Fibroblast of the conjunctiva (primary cell): ENCODE measurements around the gene PIP5K1B.
"Not testable (repeated sequence)": the region's sequence is repeated elsewhere in the genome, so short reads cannot be mapped to it uniquely, and the experiment has no call there.

Source experiments
- DNase-seq: peaks from one replicate; pipeline ENCODE4 v3.0.0-alpha.2; 2010; ENCODE audit warnings: low read depth

Gene PIP5K1B, protein sequence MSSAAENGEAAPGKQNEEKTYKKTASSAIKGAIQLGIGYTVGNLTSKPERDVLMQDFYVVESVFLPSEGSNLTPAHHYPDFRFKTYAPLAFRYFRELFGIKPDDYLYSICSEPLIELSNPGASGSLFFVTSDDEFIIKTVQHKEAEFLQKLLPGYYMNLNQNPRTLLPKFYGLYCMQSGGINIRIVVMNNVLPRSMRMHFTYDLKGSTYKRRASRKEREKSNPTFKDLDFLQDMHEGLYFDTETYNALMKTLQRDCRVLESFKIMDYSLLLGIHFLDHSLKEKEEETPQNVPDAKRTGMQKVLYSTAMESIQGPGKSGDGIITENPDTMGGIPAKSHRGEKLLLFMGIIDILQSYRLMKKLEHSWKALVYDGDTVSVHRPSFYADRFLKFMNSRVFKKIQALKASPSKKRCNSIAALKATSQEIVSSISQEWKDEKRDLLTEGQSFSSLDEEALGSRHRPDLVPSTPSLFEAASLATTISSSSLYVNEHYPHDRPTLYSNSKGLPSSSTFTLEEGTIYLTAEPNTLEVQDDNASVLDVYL

DNA sequence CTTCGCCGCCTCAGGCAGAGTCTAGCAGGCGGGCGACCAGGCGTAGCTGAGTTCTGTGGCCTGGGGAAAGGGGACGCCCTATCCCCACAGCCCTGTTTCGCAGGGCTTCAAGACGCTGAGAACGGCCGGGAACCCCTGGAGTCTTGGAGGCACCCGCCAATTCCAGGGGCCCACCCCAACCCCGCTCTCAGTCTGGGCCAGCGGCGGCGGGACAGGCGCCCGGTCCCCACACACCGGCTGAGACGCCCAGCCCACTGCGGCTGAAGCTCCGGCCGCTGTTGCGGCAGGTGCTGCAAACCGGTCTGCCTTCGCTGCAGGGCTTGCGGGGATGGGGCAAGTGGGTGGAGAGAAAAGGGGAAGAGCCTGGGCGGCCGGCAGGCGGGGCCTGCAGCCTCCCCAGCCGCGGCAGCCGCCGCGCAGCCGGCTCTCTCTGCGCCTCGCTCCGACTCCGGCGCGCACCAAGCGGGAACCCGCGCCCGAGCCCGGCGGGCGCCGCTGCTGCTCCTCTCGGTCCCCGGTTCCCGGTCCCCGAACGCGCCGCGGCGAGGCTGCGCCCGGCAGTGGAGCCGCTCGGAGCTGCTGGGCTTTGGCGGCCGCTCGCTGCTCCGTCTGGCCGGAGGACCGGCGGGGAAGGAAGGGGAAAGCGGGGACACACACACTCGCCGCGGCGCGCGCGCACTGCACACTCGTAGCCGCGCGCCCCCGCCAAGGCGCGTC is at the start of gene PIP5K1B:
Gene PIP5K1B, plus strand, starts transcription at position 427 of the 717 bp plus-strand sequence. CDS start 117,375 bp downstream, outside the sequence.
- no peak for DNase-seq

DNA sequence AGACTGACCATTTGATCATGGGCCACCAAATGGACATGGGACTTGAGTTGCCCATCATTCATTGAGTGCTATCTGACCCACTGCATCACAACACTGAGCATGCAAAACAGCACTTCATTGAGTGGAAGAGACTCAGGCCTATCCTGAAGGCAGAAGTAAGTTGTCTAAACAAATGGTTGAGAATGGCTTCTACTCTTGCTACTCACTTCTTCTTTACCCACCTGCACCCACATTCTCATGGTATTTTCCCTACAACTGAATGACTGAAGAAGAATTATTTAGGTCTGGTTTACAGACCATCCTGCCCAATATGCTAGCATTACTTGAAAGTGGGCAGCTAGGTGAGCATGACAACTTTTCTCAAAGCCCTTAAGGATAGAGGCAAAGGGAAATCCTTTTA is 41.0 kb upstream of the PIP5K1B start:
- DNase-seq = no peak

DNA sequence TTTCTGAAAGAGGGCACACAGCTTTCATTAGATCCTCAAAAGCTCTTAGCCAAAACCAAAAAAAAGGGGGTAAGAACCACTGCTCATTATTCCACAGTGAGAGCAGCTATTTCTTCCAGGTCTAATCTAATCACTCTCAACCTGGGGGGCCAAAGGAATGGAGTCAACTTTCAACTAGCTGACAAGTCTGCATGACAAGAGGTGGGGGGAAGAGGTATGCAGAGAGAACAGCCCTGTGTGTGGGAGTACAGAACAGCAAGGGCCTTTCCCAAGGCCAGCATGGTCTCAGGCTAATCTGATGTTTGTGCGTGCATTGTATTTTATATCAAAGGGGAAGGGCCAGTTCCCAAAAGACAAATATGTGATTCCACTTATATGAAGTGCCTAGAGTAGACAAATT is 36.9 kb upstream of the PIP5K1B start:
- DNase-seq = no peak

DNA sequence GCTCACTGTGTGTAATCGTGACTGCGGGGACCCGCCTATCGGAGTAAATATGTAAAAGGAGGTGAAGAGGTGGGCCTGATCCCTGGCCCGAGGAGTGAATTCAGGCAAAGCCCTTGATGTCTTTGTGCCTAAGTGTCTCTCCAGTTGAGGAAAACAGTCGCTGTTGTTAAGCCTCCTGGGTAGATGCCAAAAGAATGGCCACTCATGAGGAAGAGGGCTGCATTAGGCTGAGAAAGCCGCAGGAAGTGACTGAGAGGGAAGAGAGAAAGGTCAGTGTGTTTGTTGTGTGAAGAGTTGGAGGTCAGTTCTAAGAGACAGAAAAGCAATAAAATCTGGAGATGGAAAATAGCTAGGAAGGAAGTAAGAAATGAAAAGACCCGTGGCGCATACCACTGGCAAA is 35.8 kb upstream of the PIP5K1B start:
- no peak for DNase-seq

DNA sequence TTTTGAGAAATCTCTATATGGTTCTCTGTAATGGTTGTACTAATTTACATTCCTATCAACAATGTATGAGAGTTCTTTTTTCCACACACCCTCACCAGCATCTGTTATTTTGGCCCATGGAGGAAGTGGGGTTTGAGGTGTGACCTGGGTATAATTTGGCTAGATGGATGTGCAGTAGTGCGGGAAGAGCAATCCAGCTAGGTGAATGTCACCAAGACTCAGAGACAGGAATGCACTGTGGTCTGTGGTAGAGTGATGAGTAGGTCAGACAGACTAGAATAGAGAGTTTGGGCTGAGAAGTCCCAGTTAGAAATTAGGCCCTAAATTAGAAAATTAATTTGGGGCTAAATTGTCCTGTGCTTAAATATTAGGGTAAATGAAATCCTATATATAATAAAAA is 32.8 kb upstream of the PIP5K1B start:
- DNase-seq = no peak

DNA sequence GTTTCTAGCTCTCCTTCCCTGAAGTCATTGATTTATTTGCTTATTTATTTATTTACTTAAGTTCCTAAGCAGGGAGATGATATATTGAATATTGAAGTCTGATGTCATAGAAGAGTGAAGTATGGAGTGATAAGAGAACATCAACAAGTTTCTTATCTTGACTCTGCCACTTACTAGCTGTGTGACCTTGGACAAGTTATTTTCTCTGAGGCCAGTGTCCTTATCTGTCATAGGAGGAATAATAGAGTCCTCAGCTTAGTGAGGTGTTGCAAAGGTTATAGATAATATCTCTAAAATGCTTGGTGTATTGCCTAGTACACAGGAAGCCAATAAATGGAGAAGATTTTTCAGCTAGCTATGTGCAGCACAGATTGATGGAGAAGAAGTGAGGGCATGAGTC is 32.4 kb upstream of the PIP5K1B start:
- DNase-seq = no peak

DNA sequence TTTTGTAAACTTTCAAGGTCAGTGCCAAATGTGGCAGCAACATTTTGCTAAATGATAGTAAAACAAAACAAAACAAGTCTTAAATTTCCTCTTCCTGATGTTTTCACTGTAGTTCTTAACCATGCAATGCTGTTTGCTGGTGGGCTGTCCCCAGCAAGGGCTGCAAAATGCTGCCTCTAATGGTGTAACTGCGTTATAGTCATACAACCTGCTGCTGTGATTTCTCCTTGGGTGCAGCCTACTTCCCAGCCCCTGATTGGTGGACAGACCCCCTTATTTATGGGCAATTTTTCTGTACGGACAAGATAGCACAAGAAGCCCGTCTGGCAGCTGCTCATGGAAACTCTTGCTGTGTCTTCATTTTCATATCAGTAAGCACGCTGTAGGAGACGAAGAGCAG is 26.6 kb upstream of the PIP5K1B start:
- no peak for DNase-seq

DNA sequence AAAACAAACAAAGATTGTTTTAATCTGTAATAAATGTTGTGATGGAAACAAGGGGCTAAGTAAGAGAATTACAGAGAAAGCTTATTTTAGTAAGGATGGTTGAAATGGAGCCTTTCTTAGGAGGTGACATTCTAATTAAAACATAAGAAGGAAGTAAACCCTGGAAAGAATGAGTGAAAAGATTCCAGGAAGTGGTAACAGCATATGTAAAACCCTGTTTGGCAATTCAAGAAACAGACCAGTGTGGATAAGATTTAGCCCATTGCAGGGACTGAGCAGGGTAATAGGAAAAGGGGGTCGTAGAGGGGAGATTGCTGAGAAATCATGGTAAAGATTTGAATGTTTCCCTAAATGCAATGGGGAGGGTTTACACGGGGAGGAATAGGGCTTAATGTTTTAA is 21.6 kb upstream of the PIP5K1B start:
- no peak for DNase-seq

DNA sequence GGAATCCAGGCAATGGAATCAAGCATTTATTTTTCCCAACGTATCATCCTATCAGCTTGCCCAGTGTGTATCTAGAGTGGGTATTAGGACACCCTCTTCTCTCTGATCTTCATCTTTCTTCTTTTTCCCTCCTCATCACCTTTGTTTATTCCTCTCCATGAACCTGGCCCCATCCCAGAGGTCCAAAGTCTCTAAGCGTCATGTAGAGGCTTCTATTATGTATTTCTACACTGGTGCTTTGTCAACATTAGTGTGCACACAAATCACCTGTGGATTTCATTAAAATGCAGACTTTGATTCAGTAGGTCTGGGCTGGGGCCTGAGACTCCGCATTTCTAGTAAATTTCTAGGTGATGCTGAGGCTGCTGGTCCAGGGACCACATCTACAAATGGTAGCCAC is 19.8 kb upstream of the PIP5K1B start:
- no peak for DNase-seq

DNA sequence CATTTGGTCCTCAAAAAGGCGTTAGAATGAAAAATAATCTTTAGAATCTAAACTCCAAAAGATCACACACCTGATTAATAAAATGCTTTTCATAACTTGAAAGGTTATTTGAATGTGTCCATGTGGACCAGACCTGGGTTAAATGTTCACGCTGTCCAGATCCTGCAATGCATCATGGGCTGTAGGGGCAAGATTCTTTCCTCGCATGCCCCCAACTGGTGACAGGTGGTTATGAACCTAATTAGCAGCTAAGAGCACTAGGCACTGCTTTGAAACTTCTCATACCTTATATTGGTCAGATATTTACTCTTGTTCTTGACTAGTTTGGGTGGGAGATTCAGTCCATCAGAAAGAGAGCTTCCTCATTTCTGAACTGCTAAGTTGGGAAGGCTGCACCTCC is 19.3 kb upstream of the PIP5K1B start:
- no peak for DNase-seq

DNA sequence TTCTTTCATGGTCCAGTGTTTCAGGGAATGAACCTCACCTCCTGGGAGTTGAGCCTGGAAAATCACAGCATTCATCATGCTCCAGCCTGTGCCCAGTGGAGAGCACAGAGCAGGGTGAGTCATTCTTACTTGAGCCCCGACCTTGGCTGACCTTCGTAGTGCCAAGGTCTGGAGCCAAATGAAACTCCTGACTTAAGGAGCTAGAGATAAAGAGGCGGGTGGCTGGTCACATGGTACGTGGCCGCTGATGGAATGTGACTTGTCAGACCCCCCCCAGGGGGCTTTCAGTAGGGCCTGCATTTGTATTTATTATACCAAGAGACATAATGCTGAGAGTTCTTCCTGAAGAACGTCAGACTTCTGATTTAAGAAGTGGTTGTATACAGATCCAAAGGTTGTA is 15.0 kb upstream of the PIP5K1B start:
- no peak for DNase-seq

DNA sequence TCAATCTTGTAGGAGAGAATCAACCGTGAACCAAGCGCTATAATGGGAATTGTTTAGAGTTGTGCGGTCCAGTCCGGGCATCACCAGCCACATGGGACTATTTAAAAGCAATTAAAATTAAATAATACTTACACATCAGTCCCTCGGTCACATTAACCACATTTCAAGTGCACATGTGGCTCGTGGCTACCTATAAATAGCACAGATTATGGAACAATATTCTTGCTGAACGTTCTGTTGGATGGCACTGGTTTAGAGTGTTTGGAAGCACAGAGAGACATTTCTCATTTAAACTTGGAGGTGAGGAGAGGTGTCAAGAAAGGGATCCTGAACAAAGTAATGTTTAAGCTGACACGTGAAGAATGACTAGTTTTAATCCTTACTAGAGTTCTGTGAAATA is 12.5 kb upstream of the PIP5K1B start:
- no peak for DNase-seq

DNA sequence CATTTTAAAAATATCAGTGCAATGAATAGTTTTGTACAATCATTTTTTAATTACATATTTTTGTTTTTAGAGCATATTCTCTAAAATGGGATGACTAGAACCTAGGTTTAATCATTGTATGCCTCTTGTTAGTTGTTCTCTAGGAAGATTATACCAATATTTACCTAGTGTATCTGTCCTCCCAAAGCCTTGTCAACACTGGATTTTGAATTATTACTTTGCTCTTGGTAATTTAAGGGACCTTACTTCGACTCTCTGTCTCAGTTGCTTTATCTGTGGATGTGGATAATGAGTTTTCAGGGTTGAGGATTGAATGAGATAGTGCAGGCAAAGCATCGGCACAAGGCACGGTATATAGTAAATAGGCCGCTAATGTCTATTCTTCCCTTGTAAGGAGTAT is 10.9 kb upstream of the PIP5K1B start:
- no peak for DNase-seq

DNA sequence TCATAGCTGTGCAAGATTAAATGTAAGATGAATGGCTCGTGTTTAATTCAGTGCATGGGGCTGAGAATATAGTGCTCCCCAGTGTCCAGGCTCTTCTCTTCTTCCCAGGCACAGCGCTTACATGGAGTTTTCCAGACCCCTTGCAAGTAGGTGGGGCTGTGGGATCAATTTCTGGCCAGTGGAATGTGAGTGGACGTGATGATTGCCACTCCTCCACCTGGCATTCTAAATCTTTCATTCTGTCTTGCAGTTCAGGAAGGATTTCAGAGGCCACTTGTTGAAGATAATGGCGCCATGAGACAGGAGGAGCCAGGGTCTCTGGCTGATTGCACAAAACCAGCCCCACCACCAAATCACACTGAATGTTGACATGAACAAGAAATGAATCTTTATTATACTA is 7.2 kb upstream of the PIP5K1B start:
- DNase-seq = no peak

DNA sequence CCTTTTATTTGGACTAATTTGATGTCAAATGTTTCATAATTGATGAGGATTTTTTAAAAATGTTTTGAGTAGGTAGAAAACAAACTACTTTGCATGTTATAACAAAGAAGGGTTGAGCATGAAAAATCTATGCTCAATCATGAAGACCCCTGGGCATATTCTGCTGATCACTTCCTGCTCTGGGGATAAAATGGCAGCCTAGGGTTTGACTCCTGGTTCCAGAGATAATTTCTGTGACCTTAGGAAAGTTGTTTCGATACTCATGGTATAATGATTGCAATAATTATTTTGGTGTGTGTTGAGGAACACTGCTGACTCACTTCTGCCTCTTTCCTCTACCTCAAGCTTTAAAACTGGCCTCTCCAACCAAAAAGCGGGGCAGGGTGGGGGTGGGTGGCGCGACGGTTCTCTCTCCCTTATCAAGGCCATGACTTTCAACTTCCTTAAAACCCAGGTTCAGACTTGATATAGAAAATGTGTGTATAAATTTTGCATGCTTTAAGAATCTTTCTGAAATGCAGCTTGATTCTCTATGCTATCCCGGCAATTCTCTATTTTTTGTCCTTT is 6.0 kb upstream of the PIP5K1B start:
- no peak for DNase-seq

DNA sequence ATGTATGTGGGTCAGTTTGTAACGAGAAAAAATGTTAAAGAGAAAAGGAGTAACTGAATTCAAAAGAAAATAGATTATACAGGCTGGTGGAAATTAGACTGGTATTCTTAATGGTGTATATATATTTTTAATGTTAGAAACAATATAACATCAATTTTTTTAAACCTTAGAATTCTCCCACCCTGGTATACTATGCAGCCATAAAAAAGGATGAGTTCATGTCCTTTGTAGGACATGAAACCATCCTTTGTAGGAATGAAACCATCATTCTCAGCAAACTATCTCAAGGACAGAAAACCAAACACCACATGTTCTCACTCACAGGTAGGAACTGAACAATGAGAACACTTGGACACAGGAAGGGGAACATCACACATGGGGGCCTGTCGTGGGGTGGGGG is 5.4 kb upstream of the PIP5K1B start:
- DNase-seq = not testable (repeated sequence)

DNA sequence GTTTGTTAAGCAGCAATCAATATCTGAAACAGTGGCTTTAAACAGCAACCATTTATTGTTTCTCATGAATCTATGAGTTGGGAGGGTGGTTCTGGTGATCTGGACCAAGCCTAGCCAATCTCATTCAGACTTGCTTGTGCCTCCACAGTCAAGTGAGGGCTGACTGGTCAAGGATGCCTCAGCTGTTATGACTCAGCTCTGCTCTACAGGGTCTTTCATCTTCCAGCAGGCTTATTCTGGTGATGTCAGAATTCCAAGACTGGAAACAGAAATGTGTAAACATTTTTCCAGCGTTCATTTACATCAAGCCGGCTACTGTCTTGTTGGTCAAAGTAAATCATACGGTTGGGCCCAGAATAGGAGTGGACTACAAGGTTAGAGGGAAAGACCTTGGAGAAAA is 2.5 kb upstream of the PIP5K1B start:
- no peak for DNase-seq

DNA sequence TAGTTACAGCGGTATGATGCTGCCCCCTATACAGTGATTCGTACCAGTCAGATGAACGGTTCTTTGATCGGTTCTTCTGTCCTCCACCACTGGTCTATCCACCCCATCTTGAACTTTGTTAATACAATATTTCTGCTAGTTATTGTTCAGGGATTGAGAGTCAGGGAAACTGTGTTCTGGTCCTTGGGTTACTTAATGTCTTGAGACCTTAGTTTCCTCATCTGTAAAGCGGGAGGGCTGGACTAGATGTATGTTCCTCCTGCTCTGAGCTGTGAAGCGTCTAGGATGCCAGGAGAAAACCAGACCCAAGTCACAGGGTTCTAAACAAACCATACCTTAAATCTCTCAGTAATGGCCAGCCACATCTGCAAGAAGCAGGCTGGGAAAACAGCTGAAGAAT is 1.4 kb upstream of the PIP5K1B start:
- DNase-seq = no peak

DNA sequence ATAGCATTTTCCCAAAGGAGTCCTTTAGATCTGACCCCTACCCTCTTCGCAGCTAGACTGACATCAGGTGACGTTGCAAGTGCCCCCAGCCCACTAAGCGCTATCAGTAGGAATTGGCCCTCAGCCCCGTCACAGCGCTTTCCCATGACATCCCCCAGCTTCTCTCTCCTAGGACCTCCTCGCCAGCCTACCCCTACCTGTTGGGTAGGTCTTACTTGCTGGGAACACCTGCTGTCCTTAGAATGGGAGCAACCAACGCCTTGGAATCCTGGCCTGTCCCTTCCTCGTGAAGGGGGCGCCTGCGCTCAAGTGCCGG is 584 bp upstream of the PIP5K1B start:
- DNase-seq = no peak

DNA sequence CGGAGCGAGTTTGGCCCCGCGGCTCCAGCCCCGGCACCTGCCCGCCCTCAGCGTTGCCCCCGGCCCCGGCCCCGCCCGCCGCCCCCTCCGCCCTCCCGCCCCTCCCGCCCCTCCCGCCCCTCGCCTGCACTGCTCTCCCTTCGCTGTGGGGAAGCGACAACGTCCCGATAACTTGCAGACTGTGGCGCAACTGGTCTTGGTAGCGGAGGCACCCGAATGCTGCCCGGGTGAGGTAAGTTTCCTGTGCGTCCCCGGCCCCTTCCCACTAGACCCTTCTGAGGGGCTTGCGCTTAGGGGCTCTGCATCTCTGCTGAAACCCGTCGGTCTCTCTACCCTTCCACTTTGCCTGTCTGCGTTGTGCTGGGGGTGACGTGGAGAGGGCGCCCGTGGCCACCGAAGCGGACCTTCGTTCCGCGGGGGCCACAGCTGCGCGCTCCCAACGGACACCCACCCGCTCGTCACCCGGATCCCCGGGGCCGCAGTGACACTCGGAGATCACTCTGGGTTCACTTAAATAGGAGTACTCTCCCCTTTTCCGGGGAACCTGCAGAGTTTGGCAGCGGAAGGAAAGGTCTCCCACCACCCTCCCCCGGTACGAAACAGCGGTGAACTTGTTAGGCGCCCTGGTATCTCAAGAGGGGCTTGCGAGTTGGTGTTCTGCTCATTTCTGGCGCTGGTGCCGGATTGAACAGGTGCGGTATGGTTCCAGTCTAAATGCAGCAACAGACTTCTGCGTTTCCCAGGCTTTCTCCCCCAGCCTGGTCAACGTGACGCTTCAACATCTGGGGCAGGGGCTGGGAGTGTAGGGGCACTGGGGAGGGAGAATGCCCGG is 707 bp downstream of the PIP5K1B start:
- DNase-seq = no peak

DNA sequence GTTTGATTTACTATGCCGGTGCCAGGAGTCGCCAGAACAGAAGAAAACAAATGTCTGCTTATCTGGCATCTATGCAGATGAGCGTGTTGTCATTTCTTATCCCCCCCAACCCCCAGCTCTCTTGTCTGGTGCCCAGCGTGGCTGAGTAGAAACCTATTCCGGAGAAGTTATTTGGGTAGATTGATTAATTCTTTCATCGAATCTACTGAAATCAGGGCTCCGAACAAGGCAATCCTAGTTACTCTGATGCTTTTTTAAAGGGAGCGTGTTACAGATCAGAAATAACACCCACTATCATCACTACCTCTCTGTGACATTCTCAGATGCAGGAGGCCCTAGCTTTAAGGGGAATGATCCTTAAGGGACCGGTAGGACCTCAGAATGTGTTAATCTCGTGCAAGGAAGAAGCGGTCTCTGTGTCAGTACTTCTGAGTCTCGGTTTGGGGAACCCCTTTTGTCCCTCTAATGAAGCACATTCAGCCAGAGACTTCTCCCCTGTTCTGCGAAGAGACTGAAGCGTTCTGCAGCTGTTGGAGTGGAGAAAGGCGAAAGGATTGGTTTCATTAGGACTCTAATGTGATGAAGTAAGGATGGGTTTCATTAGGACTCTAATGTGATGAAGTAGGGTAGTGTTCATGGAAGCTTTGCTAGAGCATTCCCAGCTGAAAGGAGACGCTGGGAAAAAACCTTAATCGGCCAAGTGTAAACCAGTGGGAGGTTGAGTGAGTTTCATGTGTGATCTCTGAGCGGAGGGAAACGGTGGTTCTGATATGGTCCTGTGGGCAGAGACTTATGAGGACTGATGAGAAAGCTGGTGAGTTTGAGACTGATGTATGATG is 1.5 kb downstream of the PIP5K1B start:
- DNase-seq = no peak
